GM20000 (cell line): Measurements from ENCODE around the gene GRHL1.
A peak's percentile ranks its signal among the peaks of the same experiment; 100 is the strongest.

Experiments
- DNase-seq: peaks from one replicate; pipeline ENCODE4 v3.0.0; 2012; ENCODE audit warnings: low spot score
- CTCF ChIP-seq: IDR thresholded peaks from 2 replicates; pipeline ENCODE4 v1.5.1; 2012; ENCODE audit warnings: mild to moderate bottlenecking, control low read depth; ENCODE audit errors: extremely low read depth, missing control alignments

GRHL1 gene

DNA sequence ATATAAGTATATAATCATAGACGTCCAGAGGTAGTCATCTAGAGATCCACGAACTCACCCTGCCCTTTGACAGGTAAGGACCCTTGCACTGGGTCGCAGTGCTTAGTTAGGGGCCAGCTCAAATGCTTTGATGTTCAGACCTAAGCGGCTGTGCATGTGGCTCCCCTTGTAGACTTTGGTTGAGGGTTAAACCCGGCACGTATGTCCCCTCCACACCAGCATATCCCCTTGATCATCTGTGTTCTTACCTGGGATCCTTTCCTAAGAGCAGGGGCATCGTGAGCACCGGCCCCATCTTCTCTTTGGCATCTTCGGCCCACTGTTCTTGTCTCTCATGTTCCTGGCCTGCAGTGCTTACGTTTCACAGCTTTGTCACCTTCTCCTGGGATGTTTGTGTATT lies 31.4 kb downstream of the GRHL1 start:
- TF ChIP-seq CTCF: no peak
- no peak for DNase-seq

DNA sequence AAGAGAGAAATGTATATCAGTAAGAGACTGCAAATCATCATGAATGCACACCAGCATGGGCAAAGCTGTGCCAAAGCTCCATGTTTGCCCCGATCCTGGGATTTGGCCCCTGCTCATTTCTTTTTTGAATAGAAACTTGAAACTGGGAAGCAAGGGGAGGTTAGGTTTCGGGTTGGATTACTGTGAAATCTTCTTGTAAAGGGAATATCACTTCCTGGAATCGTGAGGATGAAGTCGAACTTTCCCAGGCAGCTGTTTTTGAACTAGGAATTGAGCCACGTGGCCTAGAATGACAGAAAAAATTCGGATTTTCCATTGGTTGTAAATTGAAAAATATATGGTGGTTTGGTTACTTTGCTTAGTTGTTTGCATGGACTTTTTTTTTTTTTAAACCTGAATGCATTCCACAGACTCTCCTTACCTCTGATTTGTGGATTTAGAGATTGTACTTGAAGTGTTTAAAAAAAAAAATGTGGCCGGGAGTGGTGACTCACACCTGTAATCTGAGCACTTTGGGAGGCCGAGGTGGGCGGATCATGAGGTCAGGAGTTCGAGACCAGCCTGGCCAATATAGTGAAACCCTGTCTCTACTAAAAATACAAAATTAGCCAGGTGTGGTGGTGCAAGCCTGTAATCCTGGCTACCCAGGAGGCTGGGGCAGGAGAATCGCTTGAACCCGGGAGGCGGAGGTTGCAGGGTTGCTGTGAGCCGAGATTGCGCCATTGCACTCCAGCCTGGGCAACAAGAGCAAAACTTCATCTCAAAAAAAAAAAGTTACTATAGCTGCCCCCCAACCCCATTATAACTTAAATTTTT lies 32.1 kb downstream of the GRHL1 start:
- no peak for DNase-seq
- TF ChIP-seq CTCF: no peak

DNA sequence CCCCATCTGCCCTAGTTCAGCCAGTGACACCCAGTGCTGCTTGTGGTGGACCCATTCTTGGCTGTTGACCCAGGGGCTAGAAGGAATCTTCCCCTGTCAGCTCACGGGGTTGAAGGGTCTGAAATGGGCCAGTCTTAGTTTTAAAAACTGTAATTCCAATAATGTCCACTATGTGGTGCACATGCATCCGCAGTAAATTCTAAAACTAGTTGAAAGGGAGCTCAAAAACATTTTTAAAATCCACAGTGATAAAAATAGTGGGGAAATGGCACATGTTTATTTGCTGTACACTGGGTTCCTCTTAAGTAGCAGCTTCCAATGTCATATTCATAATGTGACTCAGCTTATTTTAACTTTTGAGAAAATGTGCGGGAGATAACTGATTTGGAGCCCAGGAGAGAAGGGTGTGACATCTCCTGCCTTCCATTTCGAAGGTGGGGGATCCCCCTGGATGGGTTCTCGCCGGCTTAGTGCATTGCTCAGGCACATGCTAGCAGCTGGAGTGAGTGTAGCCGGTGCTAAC lies 32.8 kb downstream of the GRHL1 start:
- peak; percentile 83 for TF ChIP-seq CTCF
- DNase-seq: peak; percentile 67

GRCh38 chr2:9984871-9985480 lies 33.5 kb downstream of the GRHL1 start:
- TF ChIP-seq CTCF: no peak
- DNase-seq: no peak

DNA sequence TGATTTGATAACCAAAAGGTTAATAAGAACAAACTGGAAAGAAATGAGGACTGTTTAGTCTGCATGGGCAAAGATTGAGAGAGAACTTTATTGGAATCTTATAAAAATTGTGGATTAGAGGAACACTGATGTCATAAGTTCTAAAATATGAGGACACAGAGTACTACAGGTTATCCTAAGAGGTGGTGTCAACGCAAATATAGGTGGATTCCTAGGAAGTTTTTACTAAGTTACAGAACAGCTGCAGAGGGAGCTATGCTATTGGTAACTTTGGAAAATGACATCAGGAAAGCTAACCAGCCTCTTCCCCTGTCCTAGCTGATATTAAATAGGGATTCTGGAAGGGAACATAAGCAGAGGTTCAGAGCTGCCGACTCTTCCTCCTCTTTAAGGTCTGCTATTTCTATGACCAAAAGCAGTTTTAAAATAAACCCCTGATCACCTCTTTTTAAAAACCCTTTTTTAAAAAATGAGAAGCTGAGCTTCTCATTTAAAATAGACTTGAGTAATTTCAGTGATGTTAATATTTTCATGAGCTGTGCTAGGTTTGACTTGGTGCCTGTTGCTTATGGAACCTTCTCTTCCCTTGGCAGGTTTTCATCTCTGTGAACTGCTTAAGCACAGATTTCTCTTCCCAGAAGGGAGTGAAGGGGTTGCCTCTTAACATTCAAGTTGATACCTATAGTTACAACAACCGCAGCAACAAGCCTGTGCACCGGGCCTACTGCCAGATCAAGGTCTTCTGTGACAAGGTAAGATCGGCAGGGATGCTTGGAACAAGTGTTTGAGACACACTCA lies 34.2 kb downstream of the GRHL1 start:
- DNase-seq: no peak

DNA sequence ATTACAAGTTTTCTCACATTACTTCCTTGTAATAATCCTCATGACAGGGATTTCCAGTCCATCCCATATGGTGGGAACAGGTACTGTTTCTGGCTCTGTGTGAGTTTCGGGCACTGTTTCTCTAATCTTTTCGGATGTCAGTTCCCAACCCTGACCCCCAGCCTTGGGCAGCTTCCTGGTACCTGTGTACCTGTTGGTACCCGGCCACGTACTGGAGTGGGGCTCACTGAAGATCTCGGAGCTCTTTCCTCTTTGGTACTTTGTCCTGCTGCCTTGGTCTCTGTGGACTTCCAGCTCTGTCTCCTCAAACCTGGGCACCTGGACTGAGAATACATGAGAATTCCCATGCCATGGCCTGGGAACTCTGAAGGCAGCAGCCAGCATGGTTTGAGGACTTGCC lies 36.8 kb downstream of the GRHL1 start:
- no peak for TF ChIP-seq CTCF
- DNase-seq: no peak

More for the DNA sequence above, 34.2 kb downstream of the GRHL1 start:
- TF ChIP-seq CTCF: no peak
